NB4 (cell line): ENCODE measurements around the gene DAPK1.

Source experiments
- DNase-seq: peaks from one replicate; pipeline ENCODE4 v3.0.0; 2010; ENCODE audit warnings: low read depth
- H3K4me3 ChIP-seq: one replicate; pipeline ENCODE4 v1.5.1; 2011; ENCODE audit warnings: mild to moderate bottlenecking, low read depth, low read length, moderate library complexity
- CTCF ChIP-seq: IDR thresholded peaks from one replicate; pipeline ENCODE4 v1.5.1; 2012; ENCODE audit warnings: low read depth, low read length
- MYC ChIP-seq: IDR thresholded peaks from 2 replicates; pipeline ENCODE4 v1.6.1; 2011; ENCODE audit warnings: low read depth, low read length
- POLR2A ChIP-seq: IDR thresholded peaks from 2 replicates; pipeline ENCODE4 v1.6.1; 2011; ENCODE audit warnings: mild to moderate bottlenecking; ENCODE audit not compliant: insufficient read length; ENCODE audit errors: extremely low read depth
- TF ChIP-seq, protein P1 (sequence below): IDR thresholded peaks from 2 replicates; pipeline ENCODE4 v1.6.1; 2011; ENCODE audit warnings: low read depth, low read length

Gene DAPK1

GRCh38 chr9:87732756-87733155 lies 235.1 kb downstream of the DAPK1 start:
- TF ChIP-seq MYC (no peak), CTCF (no peak), POLR2A (no peak)
- TF ChIP-seq, protein P1, sequence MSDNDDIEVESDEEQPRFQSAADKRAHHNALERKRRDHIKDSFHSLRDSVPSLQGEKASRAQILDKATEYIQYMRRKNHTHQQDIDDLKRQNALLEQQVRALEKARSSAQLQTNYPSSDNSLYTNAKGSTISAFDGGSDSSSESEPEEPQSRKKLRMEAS, result no peak
- DNase-seq, result no peak
- no peak overlapping the region for H3K4me3 ChIP-seq

GRCh38 chr9:87733273-87734052 lies 235.8 kb downstream of the DAPK1 start:
- TF ChIP-seq POLR2A (no peak), MYC (no peak), CTCF (no peak)
- TF ChIP-seq, protein P1, result no peak
- no peak for DNase-seq
- no peak overlapping the region for H3K4me3 ChIP-seq

DNA sequence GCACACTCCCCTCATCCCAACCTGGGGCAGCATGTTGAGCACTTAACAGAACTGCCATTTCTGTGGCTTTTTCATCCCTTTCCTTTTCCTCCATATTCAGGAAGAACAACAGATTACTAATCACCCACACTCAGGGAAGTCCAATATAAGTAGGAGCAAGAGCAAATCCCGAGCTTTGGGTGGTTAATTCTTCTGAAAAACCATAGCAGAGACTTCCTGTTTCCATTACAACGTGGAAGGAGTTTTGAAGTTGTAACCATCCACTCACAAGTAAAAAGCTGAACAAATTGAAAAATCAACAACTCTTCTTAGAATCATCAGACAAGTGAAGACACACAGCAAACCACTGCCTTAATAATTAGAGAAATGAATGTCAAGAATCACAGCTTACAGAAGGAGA lies 236.4 kb downstream of the DAPK1 start:
- H3K4me3 ChIP-seq, result no peak overlapping the region
- no peak for DNase-seq
- TF ChIP-seq CTCF (no peak), MYC (no peak), POLR2A (no peak)
- TF ChIP-seq, protein P1, result no peak

DNA sequence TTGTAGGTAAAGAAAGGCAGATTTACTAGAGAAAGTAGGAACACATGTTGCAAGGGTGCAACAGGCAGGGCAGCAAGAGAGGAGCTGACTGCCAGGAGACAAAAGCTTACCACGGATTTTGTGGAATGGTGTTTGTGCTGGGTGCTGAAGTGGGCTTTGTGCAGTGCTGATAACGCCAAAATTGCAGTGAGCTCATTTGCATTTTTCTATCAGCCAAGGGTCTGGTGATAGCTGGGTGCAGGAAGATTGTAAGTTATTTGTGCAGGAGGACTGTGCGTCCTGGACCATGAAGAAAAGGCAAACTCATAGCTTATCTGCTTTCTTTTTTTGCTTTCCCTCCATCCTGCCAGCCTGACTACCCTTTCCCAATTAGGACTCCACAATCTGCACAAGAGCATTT lies 241.9 kb downstream of the DAPK1 start:
- DNase-seq, result no peak
- TF ChIP-seq POLR2A (no peak), CTCF (no peak), MYC (no peak)
- H3K4me3 ChIP-seq, result no peak overlapping the region

DNA sequence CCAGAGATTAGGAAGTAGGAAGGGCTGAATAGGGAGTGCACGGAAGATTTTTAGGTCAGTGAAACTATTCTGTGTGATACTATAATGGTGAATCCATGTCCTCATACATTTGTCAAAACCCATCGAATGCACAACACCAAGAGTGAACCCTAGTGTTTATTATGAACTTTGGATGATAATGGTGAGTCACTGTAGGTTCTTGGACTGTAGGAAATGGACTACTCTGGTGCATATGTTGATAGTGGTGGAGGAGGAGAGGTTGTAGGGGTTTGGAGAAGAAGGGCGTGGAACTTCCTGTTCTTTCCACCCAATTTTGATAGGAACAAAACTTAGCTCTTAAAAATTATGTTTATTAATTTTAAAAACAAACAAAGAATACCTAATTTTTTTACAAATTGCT lies 242.5 kb downstream of the DAPK1 start:
- TF ChIP-seq, protein P1, result no peak
- TF ChIP-seq POLR2A, result no peak
- H3K4me3 ChIP-seq, result no peak overlapping the region
- no peak for DNase-seq

GRCh38 chr9:87741326-87741725 lies 243.7 kb downstream of the DAPK1 start:
- H3K4me3 ChIP-seq, result no peak overlapping the region
- no peak for TF ChIP-seq CTCF
- TF ChIP-seq MYC, result no peak
- TF ChIP-seq, protein P1, result no peak
- no peak for TF ChIP-seq POLR2A
- DNase-seq, result no peak
